GM19099 (cell line): ENCODE data around the gene CDC42EP4.

Source experiments
- POLR2A ChIP-seq: IDR thresholded peaks from 3 replicates; pipeline ENCODE4 v1.6.1; 2011; ENCODE audit warnings: low read depth; ENCODE audit not compliant: insufficient read length; ENCODE audit errors: extremely low read depth

The CDC42EP4 gene

GRCh38 chr17:73335591-73336407, 24.0 kb upstream of the CDC42EP4 start:
- no peak for TF ChIP-seq POLR2A

- TF ChIP-seq POLR2A, result no peak
Measured at GRCh38 chr17:73334771-73335513, 23.1 kb upstream of the CDC42EP4 start.

- no peak for TF ChIP-seq POLR2A
Measured at GRCh38 chr17:73331060-73331459, 19.3 kb upstream of the CDC42EP4 start.

- TF ChIP-seq POLR2A, result no peak
Measured at GRCh38 chr17:73327676-73328075, 15.9 kb upstream of the CDC42EP4 start.

- TF ChIP-seq POLR2A, result no peak
Measured at GRCh38 chr17:73325527-73325842, 13.7 kb upstream of the CDC42EP4 start.

GRCh38 chr17:73324711-73325526, 13.1 kb upstream of the CDC42EP4 start:
- no peak for TF ChIP-seq POLR2A

- TF ChIP-seq POLR2A, result no peak
Measured at GRCh38 chr17:73324160-73324475, 12.3 kb upstream of the CDC42EP4 start.

GRCh38 chr17:73323409-73324159, 11.8 kb upstream of the CDC42EP4 start:
- TF ChIP-seq POLR2A, result no peak

GRCh38 chr17:73320601-73321264, 8.9 kb upstream of the CDC42EP4 start:
- no peak for TF ChIP-seq POLR2A

GRCh38 chr17:73319766-73320165, 8.0 kb upstream of the CDC42EP4 start:
- no peak for TF ChIP-seq POLR2A

GRCh38 chr17:73318836-73319235, 7.0 kb upstream of the CDC42EP4 start:
- TF ChIP-seq POLR2A, result no peak

GRCh38 chr17:73318427-73318813, 6.6 kb upstream of the CDC42EP4 start:
- no peak for TF ChIP-seq POLR2A

GRCh38 chr17:73317513-73318426, 6.0 kb upstream of the CDC42EP4 start:
- TF ChIP-seq POLR2A, result no peak

GRCh38 chr17:73316919-73317505, 5.2 kb upstream of the CDC42EP4 start:
- no peak for TF ChIP-seq POLR2A

GRCh38 chr17:73315471-73315870, 3.7 kb upstream of the CDC42EP4 start:
- no peak for TF ChIP-seq POLR2A
